GM23248 (cell line): ENCODE data around the gene LMOD1.

Source experiments
- EZH2 ChIP-seq: fragments of 200-600 bp; sonication (generic); IDR thresholded peaks from 2 replicates; pipeline ENCODE4 v1.6.1; 2018; ENCODE audit warnings: antibody characterized with exemption, mild to moderate bottlenecking; ENCODE audit not compliant: insufficient read depth, poor library complexity, severe bottlenecking
- EZH2phosphoT487 ChIP-seq: fragments of 200-600 bp; sonication (generic); IDR thresholded peaks from 2 replicates; pipeline ENCODE4 v1.6.1; 2018; ENCODE audit warnings: antibody characterized with exemption, moderate library complexity, mild to moderate bottlenecking, low read depth; ENCODE audit not compliant: insufficient read depth

DNA sequence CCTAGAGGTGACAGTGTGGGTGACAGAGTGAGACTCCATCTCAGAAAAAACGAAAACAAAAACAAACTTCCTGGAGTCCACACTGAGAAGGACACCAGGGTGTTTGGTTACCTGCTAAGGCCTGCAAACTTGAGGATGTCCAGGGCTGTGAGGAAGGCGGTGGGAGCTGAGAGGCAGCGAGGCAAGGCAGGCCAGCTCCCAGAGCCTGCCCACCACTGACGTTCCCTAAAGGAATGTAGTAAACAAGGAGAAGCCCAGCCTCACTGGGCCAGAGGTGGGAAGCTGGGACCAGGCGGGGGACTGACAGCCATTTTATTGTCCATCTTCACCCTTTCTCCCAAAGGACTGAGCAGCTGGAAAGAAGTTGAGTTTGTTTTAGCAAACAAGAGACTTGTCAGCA, 33.5 kb downstream of the LMOD1 start:
- TF ChIP-seq EZH2phosphoT487 (no peak), EZH2 (no peak)
